SK-MEL-5 (cell line): Measurements from ENCODE around the gene LDLRAD3. TPM values are rescaled to one million over a fixed set of nuclear protein-coding genes. Genes with fewer than 3 reads are reported as not detected.
"Not testable (repeated sequence)": the region's sequence is repeated elsewhere in the genome, so short reads cannot be mapped to it uniquely, and the experiment has no call there.

ENCODE experiments used
- DNase-seq: peaks from one replicate; pipeline ENCODE4 v3.0.0-alpha.2; 2016; ENCODE audit warnings: low read depth, low spot score
- in situ Hi-C: cut with HindIII; loops from 2 replicates; pipeline ENCODE4 v1.10.0; 2016; ENCODE audit warnings: low sequenced_read_pairs, high pct_unique_total_duplicates, low pct_unique_long_range_greater_than_20kb
- total RNA-seq: library from RNA; depleted of rRNA; stranded (reverse); fragments of >200 nt; shearing (Covaris generic); gene quantifications from 2 replicates; pipeline ENCODE4 v1.2.3, GENCODE V29; 2014

The LDLRAD3 gene
- total RNA-seq, 1 experiment from 2014 or later, result 28.6 TPM

GRCh38 chr11:36164506-36165250 lies 220.8 kb downstream of the LDLRAD3 start:
- no peak for DNase-seq
- in situ Hi-C loops, result no loop called here

GRCh38 chr11:36165621-36166397 lies 221.9 kb downstream of the LDLRAD3 start:
- in situ Hi-C loops, result no loop called here

GRCh38 chr11:36167073-36167472 lies 223.2 kb downstream of the LDLRAD3 start:
- in situ Hi-C loops, result no loop called here

More at GRCh38 chr11:36165621-36166397, 221.9 kb downstream of the LDLRAD3 start:
- peak; percentile 32 for DNase-seq

GRCh38 chr11:36167729-36168128 lies 223.9 kb downstream of the LDLRAD3 start:
- DNase-seq, result no peak
- in situ Hi-C loops, result no loop called here

More at GRCh38 chr11:36167073-36167472, 223.2 kb downstream of the LDLRAD3 start:
- no peak for DNase-seq

- no peak for DNase-seq
- in situ Hi-C loops, result no loop called here
These were observed 234.0 kb downstream of the LDLRAD3 start for GRCh38 chr11:36177836-36178235.

GRCh38 chr11:36186340-36187175 lies 242.7 kb downstream of the LDLRAD3 start:
- no peak for DNase-seq

GRCh38 chr11:36187622-36188021 lies 243.8 kb downstream of the LDLRAD3 start:
- in situ Hi-C loops, result no loop called here
- no peak for DNase-seq

More at GRCh38 chr11:36186340-36187175, 242.7 kb downstream of the LDLRAD3 start:
- in situ Hi-C loops, result no loop called here

- in situ Hi-C loops, result not testable (repeated sequence)
These were observed 245.9 kb downstream of the LDLRAD3 start for GRCh38 chr11:36189735-36190134.

GRCh38 chr11:36191941-36192340 lies 248.1 kb downstream of the LDLRAD3 start:
- in situ Hi-C loops, result no loop called here
- no peak for DNase-seq

More at GRCh38 chr11:36189735-36190134, 245.9 kb downstream of the LDLRAD3 start:
- DNase-seq, result not testable (repeated sequence)

- in situ Hi-C loops, result no loop called here
- DNase-seq, result no peak
These were observed 248.8 kb downstream of the LDLRAD3 start for GRCh38 chr11:36192425-36193289.

GRCh38 chr11:36193290-36193619 lies 249.4 kb downstream of the LDLRAD3 start:
- DNase-seq, result no peak
- in situ Hi-C loops, result no loop called here

- DNase-seq, result no peak
- in situ Hi-C loops, result no loop called here
These were observed 249.9 kb downstream of the LDLRAD3 start for GRCh38 chr11:36193721-36194120.

- DNase-seq, result no peak
- in situ Hi-C loops, result no loop called here
These were observed 251.9 kb downstream of the LDLRAD3 start for GRCh38 chr11:36195496-36196354.

GRCh38 chr11:36196411-36196998 lies 252.6 kb downstream of the LDLRAD3 start:
- DNase-seq, result no peak
- in situ Hi-C loops, result no loop called here

GRCh38 chr11:36201411-36201810 lies 257.5 kb downstream of the LDLRAD3 start:
- in situ Hi-C loops, result no loop called here
- DNase-seq, result no peak

GRCh38 chr11:36205536-36205935 lies 261.7 kb downstream of the LDLRAD3 start:
- in situ Hi-C loops, result no loop called here
- no peak for DNase-seq
